K562 (cell line): Measurements from ENCODE around the gene SLC4A5. TPM values are rescaled to one million over a fixed set of nuclear protein-coding genes. Genes with fewer than 3 reads are reported as not detected.
A peak's percentile ranks its signal among the peaks of the same experiment; 100 is the strongest.

Experiments used
- ARID4B ChIP-seq: sonication (generic); formaldehyde crosslinking; IDR thresholded peaks from 2 replicates; pipeline ENCODE4 v1.8.0; 2022; ENCODE audit warnings: mild to moderate bottlenecking, missing genetic modification reagents
- CBFB ChIP-seq: sonication (generic); formaldehyde crosslinking; IDR thresholded peaks from 2 replicates; pipeline ENCODE4 v1.4.0; 2020; ENCODE audit warnings: mild to moderate bottlenecking, missing genetic modification reagents
- CBX1 ChIP-seq: sonication (generic); IDR thresholded peaks from 2 replicates; pipeline ENCODE4 v1.6.1; 2016; ENCODE audit warnings: antibody characterized with exemption, low read depth, mild to moderate bottlenecking
- FOS ChIP-seq: IDR thresholded peaks from 3 replicates; pipeline ENCODE4 v1.6.1; 2011; ENCODE audit not compliant: insufficient read length; ENCODE audit errors: extremely low read depth
- GTF2F1 ChIP-seq: IDR thresholded peaks from 2 replicates; pipeline ENCODE4 v1.6.1; 2011; ENCODE audit warnings: low read depth, low read length, improper control_type of control experiment
- KHSRP ChIP-seq: fragments of 450-650 bp; IDR thresholded peaks from 2 replicates; pipeline ENCODE4 v1.6.1; 2017
- MIER1 ChIP-seq: fragments of 450-650 bp; IDR thresholded peaks from 2 replicates; pipeline ENCODE4 v1.6.1; 2016; ENCODE audit warnings: antibody characterized with exemption, mild to moderate bottlenecking, low read depth
- MNT ChIP-seq, 2 experiments: fragments of 450-650 bp; conservative IDR thresholded peaks; 2 replicates each; pipeline ENCODE4 v1.6.1; 2017; ENCODE audit warnings: mild to moderate bottlenecking in 2 of 2, moderate library complexity in 2 of 2
- NCOR1 ChIP-seq: fragments of 450-650 bp; IDR thresholded peaks from 2 replicates; pipeline ENCODE4 v1.6.1; 2016; ENCODE audit warnings: mild to moderate bottlenecking, moderate library complexity
- PATZ1 ChIP-seq: fragments of 250-450 bp; sonication (Bioruptor Pico); IDR thresholded peaks from 2 replicates; pipeline ENCODE4 v1.5.0; 2020; ENCODE audit warnings: mild to moderate bottlenecking, borderline replicate concordance
- PHF8 ChIP-seq: fragments of 200-600 bp; sonication (generic); IDR thresholded peaks from 2 replicates; pipeline ENCODE4 v1.6.1; 2012; ENCODE audit warnings: mixed run types, mild to moderate bottlenecking, inconsistent platforms, low read length, moderate library complexity, borderline replicate concordance
- POLR2AphosphoS2 ChIP-seq: IDR thresholded peaks from 2 replicates; pipeline ENCODE4 v1.6.1; 2012; ENCODE audit warnings: low read length, improper control_type of control experiment
- PRPF4 ChIP-seq: fragments of 200-400 bp; formaldehyde crosslinking; IDR thresholded peaks from one replicate; pipeline ENCODE4 v1.6.1; 2017; ENCODE audit warnings: low read length, low read depth, mild to moderate bottlenecking; ENCODE audit not compliant: insufficient read depth, poor library complexity, severe bottlenecking
- RAD21 ChIP-seq, 2 experiments: fragments of 250-450 bp in 1 of 2; fragments of 450-650 bp in 1 of 2; sonication (Bioruptor Pico) in 1 of 2; formaldehyde crosslinking in 1 of 2; IDR thresholded peaks in 1 of 2; conservative IDR thresholded peaks in 1 of 2; 2 replicates each; pipeline versions ENCODE4 v1.4.0 to v1.8.0; 2020 to 2022; ENCODE audit warnings: mild to moderate bottlenecking in 2 of 2, moderate library complexity in 1 of 2
- SNIP1 ChIP-seq: fragments of 450-650 bp; IDR thresholded peaks from 2 replicates; pipeline ENCODE4 v1.7.1; 2017; ENCODE audit warnings: low read depth, mild to moderate bottlenecking
- TOE1 ChIP-seq, 2 experiments: fragments of 450-650 bp in 1 of 2; sonication (generic) in 1 of 2; formaldehyde crosslinking in 1 of 2; IDR thresholded peaks; 2 replicates each; pipeline versions ENCODE4 v1.7.1 to v1.8.0; 2016 to 2022; ENCODE audit warnings: borderline replicate concordance in 2 of 2, mild to moderate bottlenecking in 2 of 2, antibody characterized with exemption in 1 of 2, inconsistent platforms in 1 of 2, low read depth in 1 of 2, missing genetic modification reagents in 1 of 2, moderate library complexity in 1 of 2
- ZNF512 ChIP-seq: IDR thresholded peaks from 2 replicates; pipeline ENCODE4 v1.6.1; 2016; ENCODE audit warnings: missing genetic modification characterization, missing compliant biosample characterization
- ZNF699 ChIP-seq: fragments of 250-450 bp; sonication (Bioruptor Pico); IDR thresholded peaks from 2 replicates; pipeline ENCODE4 v1.8.0; 2021; ENCODE audit warnings: mild to moderate bottlenecking, moderate library complexity; ENCODE audit not compliant: insufficient replicate concordance
- polyA plus RNA-seq, 8 experiments: library from polyadenylated mRNA; depleted of rRNA in 4 of 8; stranded (reverse) in 5 of 8; unstranded in 3 of 8; fragments of >200 nt; fragmentation: Nextera tagmentation in 2 of 8; fragmentation: Illumina TruSeq in 1 of 8; extraction: Ambion mirVana in 2 of 8; extraction: Trizol in 1 of 8; gene quantifications; 2 replicates each; pipeline versions ENCODE4 v1.2.1 to v1.2.3, GENCODE V29; 2011 to 2014; ENCODE audit warnings: inconsistent platforms in 1 of 8, missing spikeins in 1 of 8
- total RNA-seq, 7 experiments: library from RNA; depleted of rRNA in 6 of 7; stranded (reverse); fragments of >200 nt in 6 of 7; fragmentation: Illumina TruSeq in 2 of 7; extraction: Trizol in 2 of 7; gene quantifications; 2 replicates each; pipeline versions ENCODE4 v1.2.1 to v1.2.3, GENCODE V29; 2011 to 2021; ENCODE audit warnings: low replicate concordance in 1 of 7

The SLC4A5 gene
- total and polyA plus RNA-seq, 9 of the 15 experiments (the other 6 are each of a cell fraction or from before 2014, with no cell fraction given) = 0.03 to 0.77 (median 0.14) TPM; not detected in 1

- no peak for TF ChIP-seq FOS
- TF ChIP-seq PATZ1 (CRISPR knock-in tag) = no peak
- no peak for TF ChIP-seq PRPF4
- TF ChIP-seq ZNF699 = no peak
- no peak for TF ChIP-seq SNIP1
- TF ChIP-seq RAD21 (CRISPR knock-in tag; conservative IDR thresholded peaks at IDR 0.05 in 1 of 2, IDR thresholded peaks at IDR 0.05 in 1 of 2) = peak; percentile 72 to 87
- TF ChIP-seq MNT (conservative IDR thresholded peaks at IDR 0.05) = peak; percentile 24 to 44; a peak in 1 of 4 replicates
- TF ChIP-seq CBFB (CRISPR knock-in tag) = no peak
- no peak for TF ChIP-seq TOE1 (IDR thresholded peaks at IDR 0.05; ENCODE audit: borderline replicate concordance)
- TF ChIP-seq TOE1 (CRISPR knock-in tag; IDR thresholded peaks at IDR 0.05; ENCODE audit: borderline replicate concordance, low read depth) = no peak
- TF ChIP-seq GTF2F1 = no peak
- TF ChIP-seq ZNF512 (tag) = no peak
- TF ChIP-seq CBX1 = no peak
- 0 out of 2 replicates have a peak, but pooled peaks have one; percentile 27 for TF ChIP-seq NCOR1
- TF ChIP-seq ARID4B (CRISPR knock-in tag) = no peak
- TF ChIP-seq KHSRP = no peak
- TF ChIP-seq MIER1 = no peak
- TF ChIP-seq PHF8 = no peak
- no peak for TF ChIP-seq POLR2AphosphoS2
These were observed 76.1 kb downstream of the SLC4A5 start (continued) for GRCh38 chr2:74267068-74267467.
